Caco-2 (cell line): Measurements from ENCODE around the gene LIME1. TPM values are rescaled to one million over a fixed set of nuclear protein-coding genes. Genes with fewer than 3 reads are reported as not detected.

ENCODE experiments used
- BruUV-seq: library from RNA; stranded (reverse); fragments of 400-500 nt; replicated peaks from 2 replicates; lab custom pipeline; 2021; lab: Mats Ljungman, UMichigan
- CTCF ChIA-PET: fragments of 300-600 bp; sonication (Branson Sonifier 250); formaldehyde crosslinking; loops from one replicate; lab custom pipeline; 2022; ENCODE audit warnings: antibody characterized with exemption; lab: Charles Lee
- POLR2A ChIA-PET: fragments of 300-600 bp; sonication (Branson Sonifier 250); formaldehyde crosslinking; loops from one replicate; lab custom pipeline; 2022; ENCODE audit warnings: antibody characterized with exemption; lab: Charles Lee
- DNase-seq, 2 experiments: peaks; one replicate each; pipeline versions ENCODE4 v3.0.0 to v3.0.0-alpha.2; 2020 to 2022
- H3K27me3 ChIP-seq: replicated peaks from 2 replicates; pipeline ENCODE4 v1.6.0; 2011; ENCODE audit warnings: low read length; ENCODE audit not compliant: control insufficient read depth, insufficient read depth
- H3K36me3 ChIP-seq: 2 replicates; pipeline ENCODE4 v1.5.1; 2011; ENCODE audit warnings: low read length; ENCODE audit not compliant: control insufficient read depth, insufficient read depth
- H3K4me1 ChIP-seq: fragments of 250-450 bp; sonication (Bioruptor Pico); 2 replicates; pipeline ENCODE4 v1.5.1; 2020; ENCODE audit warnings: mild to moderate bottlenecking
- H3K4me3 ChIP-seq: 2 replicates; pipeline ENCODE4 v1.5.1; 2011; ENCODE audit warnings: low read depth, mild to moderate bottlenecking, control low read depth, low read length
- H3K9me3 ChIP-seq: fragments of 250-450 bp; sonication (Bioruptor Pico); 2 replicates; pipeline ENCODE4 v1.5.1; 2020; ENCODE audit warnings: mild to moderate bottlenecking, moderate library complexity
- H3K27ac Mint-ChIP-seq: one replicate; pipeline ENCODE4 v1.8.0; 2022; ENCODE audit warnings: mixed read lengths; ENCODE audit not compliant: unreplicated experiment
- H3K27me3 Mint-ChIP-seq: one replicate; pipeline ENCODE4 v1.8.0; 2022; ENCODE audit warnings: mixed read lengths; ENCODE audit not compliant: insufficient read depth, unreplicated experiment
- H3K36me3 Mint-ChIP-seq: one replicate; pipeline ENCODE4 v1.8.0; 2022; ENCODE audit warnings: mild to moderate bottlenecking, mixed read lengths; ENCODE audit not compliant: insufficient read depth, unreplicated experiment
- H3K4me1 Mint-ChIP-seq: one replicate; pipeline ENCODE4 v1.8.0; 2022; ENCODE audit warnings: low read depth, mixed read lengths; ENCODE audit not compliant: unreplicated experiment
- H3K4me3 Mint-ChIP-seq: one replicate; pipeline ENCODE4 v1.8.0; 2022; ENCODE audit warnings: mild to moderate bottlenecking, moderate library complexity, mixed read lengths; ENCODE audit not compliant: unreplicated experiment
- H3K9me3 Mint-ChIP-seq: one replicate; pipeline ENCODE4 v1.8.0; 2022; ENCODE audit warnings: mixed read lengths; ENCODE audit not compliant: unreplicated experiment
- intact Hi-C: fragments of 100-400 bp; cut with micrococcal nuclease; formaldehyde crosslinking; loops from one replicate; pipeline ENCODE4 v1.10.0; 2022; ENCODE audit not compliant: unreplicated experiment
- total RNA-seq: library from RNA; stranded (reverse); gene quantifications from 2 replicates; pipeline ENCODE4 v1.2.3, GENCODE V29; 2022
- TF ChIP-seq, protein P1 (sequence below), 2 experiments: fragments of 200-600 bp in 1 of 2; IDR thresholded peaks; 1 replicate in 1 of 2; 2 replicates in 1 of 2; pipeline versions ENCODE4 v1.5.1 to v1.8.0; 2011 to 2022; ENCODE audit warnings: antibody characterized with exemption in 1 of 2, control low read depth in 1 of 2, inconsistent platforms in 1 of 2, low read depth in 1 of 2, low read length in 1 of 2, mild to moderate bottlenecking in 1 of 2, moderate library complexity in 1 of 2; ENCODE audit not compliant: insufficient read depth in 1 of 2, severe bottlenecking in 1 of 2, unreplicated experiment in 1 of 2

Gene LIME1
- total RNA-seq, 1 experiment from 2014 or later = 18.8 TPM

DNA sequence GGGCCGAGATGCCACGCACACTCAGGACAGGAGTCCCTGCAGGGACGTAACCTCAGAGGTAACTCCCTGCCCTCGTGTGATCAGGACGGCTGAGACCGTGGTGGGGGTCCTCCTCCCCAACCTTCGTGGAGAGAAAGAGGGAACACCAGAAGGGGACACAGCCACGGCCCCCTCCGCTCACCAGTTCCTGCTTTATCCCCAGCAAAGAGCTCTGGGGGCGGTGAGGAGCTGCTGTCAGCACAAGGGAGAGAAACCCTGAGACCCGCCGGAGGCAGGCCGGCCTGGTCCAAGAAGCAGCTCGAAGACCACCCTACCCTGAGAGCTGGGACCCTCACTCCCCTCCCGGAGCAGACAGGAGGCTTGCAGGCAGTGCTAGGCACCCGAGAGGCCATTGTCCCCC is 47.5 kb downstream of the LIME1 start:
- no peak overlapping the region for H3K27ac Mint-ChIP-seq
- Histone ChIP-seq H3K4me3 (no peak overlapping the region), H3K27me3 (no peaks in the 10 kb centered on the region), H3K4me1 (no peaks in the 10 kb centered on the region), H3K36me3 (no peaks in the 10 kb centered on the region), H3K9me3 (no peaks in the 10 kb centered on the region)
- CTCF ChIA-PET = interaction anchor here (0.7 to 0.9 kb wide), 2 partner anchors 33 to 190 kb away, joined by 3 to 4 read pairs; no protein-coding TSS in a partner anchor
- H3K4me1 Mint-ChIP-seq = no peaks in the 10 kb centered on the region
- POLR2A ChIA-PET = no interaction called here
- no peak overlapping the region for H3K4me3 Mint-ChIP-seq
- TF ChIP-seq, protein P1, sequence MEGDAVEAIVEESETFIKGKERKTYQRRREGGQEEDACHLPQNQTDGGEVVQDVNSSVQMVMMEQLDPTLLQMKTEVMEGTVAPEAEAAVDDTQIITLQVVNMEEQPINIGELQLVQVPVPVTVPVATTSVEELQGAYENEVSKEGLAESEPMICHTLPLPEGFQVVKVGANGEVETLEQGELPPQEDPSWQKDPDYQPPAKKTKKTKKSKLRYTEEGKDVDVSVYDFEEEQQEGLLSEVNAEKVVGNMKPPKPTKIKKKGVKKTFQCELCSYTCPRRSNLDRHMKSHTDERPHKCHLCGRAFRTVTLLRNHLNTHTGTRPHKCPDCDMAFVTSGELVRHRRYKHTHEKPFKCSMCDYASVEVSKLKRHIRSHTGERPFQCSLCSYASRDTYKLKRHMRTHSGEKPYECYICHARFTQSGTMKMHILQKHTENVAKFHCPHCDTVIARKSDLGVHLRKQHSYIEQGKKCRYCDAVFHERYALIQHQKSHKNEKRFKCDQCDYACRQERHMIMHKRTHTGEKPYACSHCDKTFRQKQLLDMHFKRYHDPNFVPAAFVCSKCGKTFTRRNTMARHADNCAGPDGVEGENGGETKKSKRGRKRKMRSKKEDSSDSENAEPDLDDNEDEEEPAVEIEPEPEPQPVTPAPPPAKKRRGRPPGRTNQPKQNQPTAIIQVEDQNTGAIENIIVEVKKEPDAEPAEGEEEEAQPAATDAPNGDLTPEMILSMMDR (IDR thresholded peaks at IDR 0.05; ENCODE audit: insufficient read depth in 1 of 2, low read depth in 1 of 2, low read length in 1 of 2, severe bottlenecking in 1 of 2, unreplicated experiment in 1 of 2) = no peak
- H3K36me3 Mint-ChIP-seq = no peaks in the 10 kb centered on the region
- no TSS peak for BruUV-seq
- no peak for DNase-seq
- H3K9me3 Mint-ChIP-seq = no peaks in the 10 kb centered on the region
- intact Hi-C loops = loop anchor here (10.0 kb wide), 1 partner anchor 191 kb away; the partner anchor contains the start of gene SAMD10
- H3K27me3 Mint-ChIP-seq = no peaks in the 10 kb centered on the region

DNA sequence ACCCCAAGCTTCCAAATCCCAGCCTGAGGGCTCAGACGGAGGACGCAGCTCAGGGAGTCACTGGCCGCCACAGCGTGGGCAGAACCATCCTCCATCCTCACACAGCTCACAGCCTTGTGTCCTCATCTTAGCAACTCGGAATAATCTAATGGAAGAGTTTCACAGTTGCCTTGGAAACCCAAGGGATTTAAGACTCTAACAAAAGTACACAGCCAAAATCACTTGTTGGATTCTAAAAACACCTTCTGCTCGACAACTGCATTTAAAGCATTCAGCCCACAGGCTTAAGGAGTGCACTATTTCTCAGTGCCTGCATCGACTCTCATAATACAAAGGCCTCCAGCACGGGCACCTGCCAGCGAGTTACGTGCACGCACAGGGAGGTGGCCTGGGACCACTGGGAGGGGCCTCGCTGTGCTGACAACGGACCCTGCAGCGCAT is 49.2 kb downstream of the LIME1 start:
- Mint-ChIP-seq H3K4me1 (no peaks in the 10 kb centered on the region), H3K9me3 (no peaks in the 10 kb centered on the region), H3K27me3 (no peaks in the 10 kb centered on the region), H3K4me3 (no peak overlapping the region), H3K27ac (no peak overlapping the region), H3K36me3 (no peaks in the 10 kb centered on the region)
- DNase-seq = no peak
- no peaks in the 10 kb centered on the region for H3K36me3 ChIP-seq
- intact Hi-C loops = loop anchor here (1.0 to 10.0 kb wide), 2 partner anchors 80 to 189 kb away; partner anchors contain the start of genes SAMD10 and TPD52L2
- H3K9me3 ChIP-seq = no peaks in the 10 kb centered on the region
- no TSS peak for BruUV-seq
- ChIA-PET CTCF (interaction anchor here (0.5 to 2.7 kb wide), 18 partner anchors 8 to 272 kb away, joined by 3 to 20 read pairs (median 4); partner anchors contain the start of genes ARFRP1, TPD52L2, UCKL1 and ZGPAT), POLR2A (interaction anchor here (1.4 kb wide), 1 partner anchor 80 kb away, joined by 9 read pairs; the partner anchor contains the start of gene TPD52L2)
- no peaks in the 10 kb centered on the region for H3K4me1 ChIP-seq
- H3K4me3 ChIP-seq = no peak overlapping the region
- TF ChIP-seq, protein P1 (IDR thresholded peaks at IDR 0.05; ENCODE audit: insufficient read depth in 1 of 2, low read depth in 1 of 2, low read length in 1 of 2, severe bottlenecking in 1 of 2, unreplicated experiment in 1 of 2) = no peak
- no peaks in the 10 kb centered on the region for H3K27me3 ChIP-seq

DNA sequence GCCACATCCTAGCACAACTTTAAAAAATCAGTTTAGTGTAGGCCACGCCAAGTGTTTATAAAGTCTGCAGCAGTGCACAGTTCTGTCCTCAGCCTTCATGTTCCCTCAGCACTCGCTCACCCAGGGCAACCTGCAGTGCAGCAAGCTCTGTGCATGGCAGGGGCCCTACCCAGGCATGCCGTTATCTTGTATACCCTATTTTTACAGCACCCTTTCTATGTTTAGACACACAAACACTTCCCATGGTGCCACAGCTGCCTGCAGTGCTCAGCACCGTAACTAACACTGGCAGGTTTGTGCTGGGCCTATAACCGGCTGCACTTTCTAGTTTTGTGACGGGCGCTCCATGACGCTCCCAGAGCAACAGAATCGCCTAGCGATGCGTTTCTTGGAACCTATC is 50.8 kb downstream of the LIME1 start:
- TF ChIP-seq, protein P1 (IDR thresholded peaks at IDR 0.05; ENCODE audit: insufficient read depth in 1 of 2, low read depth in 1 of 2, low read length in 1 of 2, severe bottlenecking in 1 of 2, unreplicated experiment in 1 of 2) = no peak
- intact Hi-C loops = loop anchor here (10.0 kb wide), 1 partner anchor 187 kb away; the partner anchor contains the start of gene SAMD10

More for the DNA sequence above, 50.8 kb downstream of the LIME1 start:
- H3K4me1 ChIP-seq = no peaks in the 10 kb centered on the region
- no peaks in the 10 kb centered on the region for H3K9me3 ChIP-seq
- no TSS peak for BruUV-seq
- no peak overlapping the region for H3K4me3 ChIP-seq
- ChIA-PET CTCF (interaction anchor here (0.9 to 2.7 kb wide), 2 partner anchors 13 to 77 kb away, joined by 3 to 20 read pairs; partner anchors contain the start of gene TPD52L2), POLR2A (no interaction called here)
- no peaks in the 10 kb centered on the region for H3K36me3 ChIP-seq
- H3K4me3 Mint-ChIP-seq = no peak overlapping the region
- H3K27ac Mint-ChIP-seq = no peak overlapping the region
- H3K9me3 Mint-ChIP-seq = no peaks in the 10 kb centered on the region
- DNase-seq = no peak
- H3K36me3 Mint-ChIP-seq = no peaks in the 10 kb centered on the region
- no peaks in the 10 kb centered on the region for H3K27me3 ChIP-seq
- no peaks in the 10 kb centered on the region for H3K27me3 Mint-ChIP-seq
- no peaks in the 10 kb centered on the region for H3K4me1 Mint-ChIP-seq
